Measurements from ENCODE around the gene EIF4A3. TPM values are rescaled to one million over a fixed set of nuclear protein-coding genes. Genes with fewer than 3 reads are reported as not detected.

Gene EIF4A3
- total RNA-seq, 1 donor from 2014 or later = 79.9 TPM

DNA sequence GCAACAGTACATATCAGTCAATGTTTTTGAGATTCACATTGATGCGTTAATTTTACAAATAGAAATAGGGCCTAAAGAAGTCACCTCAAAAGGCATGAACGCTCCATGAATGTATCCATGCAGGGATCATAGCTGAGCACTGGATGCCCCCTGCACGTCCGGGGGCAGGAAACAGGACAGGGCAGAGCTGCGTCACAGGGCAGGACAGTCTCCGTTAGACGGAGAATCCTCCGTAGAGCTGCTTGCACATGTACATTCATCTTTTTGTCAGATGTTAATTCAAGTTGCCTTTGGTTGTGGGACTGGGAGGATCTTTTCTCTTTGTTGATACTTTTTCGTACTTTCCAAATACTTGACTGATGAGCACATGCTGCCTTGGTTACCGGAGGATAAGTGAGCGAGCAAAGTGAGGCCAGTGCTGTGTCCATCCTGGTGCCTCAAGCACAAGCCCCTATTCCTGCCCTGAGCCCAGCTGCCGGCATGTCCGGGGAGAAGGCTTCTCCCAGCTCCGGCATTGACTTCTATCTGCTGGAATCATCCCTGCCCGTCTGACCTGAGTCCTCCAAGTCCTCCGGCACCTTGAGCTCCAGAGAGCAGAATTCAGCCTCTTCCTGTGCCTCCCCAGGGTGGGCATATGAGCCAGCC is 30.5 kb downstream of the EIF4A3 start:
- no peak for DNase-seq (ENCODE audit: low spot score in 2 of 2)
- no peak for FAIRE-seq

DNA sequence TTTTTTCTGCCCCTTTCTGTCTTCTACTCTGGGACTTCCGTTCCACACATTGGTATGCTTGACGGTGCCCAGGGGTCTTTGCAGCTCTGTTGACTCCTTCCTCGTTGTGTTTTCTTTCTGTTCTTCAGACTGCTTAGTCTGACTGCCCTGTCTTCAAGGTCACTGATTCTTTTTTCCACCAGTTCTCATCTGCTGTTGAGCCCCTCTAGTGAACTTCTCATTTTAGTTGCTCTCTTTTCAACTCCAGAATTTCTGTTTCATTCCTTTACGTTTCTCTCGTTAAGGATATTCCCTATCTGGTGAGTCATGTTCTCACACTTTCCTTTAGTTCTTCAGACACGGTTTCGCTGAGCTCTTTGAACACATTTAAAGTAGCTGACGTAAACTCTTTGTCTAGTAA is 31.8 kb downstream of the EIF4A3 start:
- FAIRE-seq (no peak), DNase-seq (ENCODE audit: low spot score in 2 of 2) (no peak)

DNA sequence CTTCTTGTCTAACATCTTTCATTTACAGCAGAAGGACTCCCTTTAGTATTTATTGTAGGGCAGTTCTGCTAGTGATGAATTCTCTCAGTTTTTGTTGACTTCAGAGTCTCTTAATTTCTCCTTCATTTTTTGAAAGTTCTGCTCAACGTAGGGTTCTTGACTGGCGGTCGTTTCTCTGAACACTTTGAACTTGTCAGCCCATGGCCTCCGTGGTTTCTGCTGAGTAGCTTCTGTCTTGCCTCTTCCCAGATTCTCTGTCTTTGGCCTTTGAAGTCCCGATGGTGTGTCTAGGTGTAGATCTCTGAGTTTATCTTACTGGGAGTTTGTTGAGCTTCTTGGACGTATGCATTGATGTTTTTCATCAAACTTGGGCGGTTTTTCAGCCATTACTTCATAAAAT is 32.2 kb downstream of the EIF4A3 start:
- no peak for DNase-seq (ENCODE audit: low spot score in 2 of 2)
- no peak for FAIRE-seq

DNA sequence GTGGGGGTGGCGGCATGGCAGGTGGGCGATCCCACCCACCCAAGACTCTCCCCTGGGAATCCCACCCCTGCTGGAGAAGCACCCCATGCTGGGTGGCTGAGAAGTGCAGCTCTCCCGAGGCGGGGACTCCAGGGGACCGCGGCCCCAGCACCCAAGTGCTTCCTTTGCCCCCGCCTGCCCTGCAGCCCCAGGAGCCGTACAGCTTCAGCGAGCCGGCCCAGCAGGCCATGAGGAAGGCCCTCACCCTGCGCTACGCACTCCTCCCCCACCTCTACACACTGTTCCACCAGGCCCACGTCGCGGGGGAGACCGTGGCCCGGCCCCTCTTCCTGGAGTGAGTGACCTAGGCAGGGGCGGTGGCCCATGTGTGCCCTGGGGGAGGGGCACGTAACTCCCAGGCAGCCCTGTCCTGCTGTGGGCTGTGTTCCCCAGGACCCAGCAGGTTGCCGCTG is 33.9 kb downstream of the EIF4A3 start:
- FAIRE-seq (no peak), DNase-seq (ENCODE audit: low spot score in 2 of 2) (no peak)

DNA sequence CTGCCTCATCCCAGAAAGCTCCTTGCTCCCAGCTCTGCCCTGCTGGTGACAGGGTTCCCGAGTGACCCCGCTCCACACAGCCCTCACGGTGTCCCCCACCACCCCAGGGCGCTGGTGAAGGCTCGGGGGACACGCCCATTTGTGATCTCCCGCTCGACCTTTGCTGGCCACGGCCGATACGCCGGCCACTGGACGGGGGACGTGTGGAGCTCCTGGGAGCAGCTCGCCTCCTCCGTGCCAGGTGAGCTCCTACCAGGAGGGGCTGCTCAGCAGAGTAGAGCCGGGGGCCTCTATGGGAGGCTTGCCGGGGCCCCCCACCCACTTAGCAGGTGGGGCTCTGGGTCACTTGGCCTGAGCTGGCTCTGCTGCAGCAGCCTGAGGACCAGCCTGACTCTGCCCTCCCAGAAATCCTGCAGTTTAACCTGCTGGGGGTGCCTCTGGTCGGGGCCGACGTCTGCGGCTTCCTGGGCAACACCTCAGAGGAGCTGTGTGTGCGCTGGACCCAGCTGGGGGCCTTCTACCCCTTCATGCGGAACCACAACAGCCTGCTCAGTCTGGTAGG is 34.4 kb downstream of the EIF4A3 start:
- no peak for FAIRE-seq

DNA sequence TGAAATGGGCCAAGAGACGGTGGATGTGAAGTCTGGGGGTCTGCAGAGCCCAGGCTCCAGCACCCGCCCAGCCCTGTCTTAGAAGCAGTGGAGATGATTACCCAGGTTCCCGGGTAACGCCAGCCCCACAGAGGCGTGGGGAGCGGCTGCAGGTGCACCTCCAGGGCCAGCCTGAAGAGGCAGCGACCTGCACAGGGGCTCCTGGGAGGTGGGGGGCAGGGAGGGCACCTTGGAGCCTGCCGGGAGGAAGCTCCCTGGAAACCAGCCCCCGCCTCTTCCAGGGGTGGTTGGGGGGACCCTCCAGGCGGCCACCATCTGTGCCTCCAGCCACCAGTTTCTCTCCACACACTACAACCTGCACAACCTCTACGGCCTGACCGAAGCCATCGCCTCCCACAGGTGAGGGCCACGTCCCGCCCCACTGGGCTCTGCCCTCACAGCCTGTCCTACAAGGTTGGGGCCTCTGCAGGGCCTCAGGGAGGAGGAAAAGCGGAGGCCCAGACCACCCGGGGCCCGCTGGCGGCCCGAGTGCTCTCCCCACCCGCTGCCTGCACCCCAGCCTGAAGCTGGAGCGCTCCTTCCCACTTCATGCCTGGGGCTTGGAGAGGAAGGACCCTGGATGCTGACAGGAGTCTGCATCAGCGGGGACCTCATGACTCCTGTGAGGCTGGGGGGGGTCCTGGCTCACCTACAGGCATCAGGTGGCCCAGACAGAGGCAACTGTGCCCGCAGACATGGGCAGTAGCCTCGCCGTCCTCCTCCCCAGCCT is 35.0 kb downstream of the EIF4A3 start:
- FAIRE-seq = no peak
- DNase-seq (ENCODE audit: low spot score in 2 of 2) = no peak

More for the DNA sequence above, 34.4 kb downstream of the EIF4A3 start:
- DNase-seq (ENCODE audit: low spot score in 2 of 2) = no peak

DNA sequence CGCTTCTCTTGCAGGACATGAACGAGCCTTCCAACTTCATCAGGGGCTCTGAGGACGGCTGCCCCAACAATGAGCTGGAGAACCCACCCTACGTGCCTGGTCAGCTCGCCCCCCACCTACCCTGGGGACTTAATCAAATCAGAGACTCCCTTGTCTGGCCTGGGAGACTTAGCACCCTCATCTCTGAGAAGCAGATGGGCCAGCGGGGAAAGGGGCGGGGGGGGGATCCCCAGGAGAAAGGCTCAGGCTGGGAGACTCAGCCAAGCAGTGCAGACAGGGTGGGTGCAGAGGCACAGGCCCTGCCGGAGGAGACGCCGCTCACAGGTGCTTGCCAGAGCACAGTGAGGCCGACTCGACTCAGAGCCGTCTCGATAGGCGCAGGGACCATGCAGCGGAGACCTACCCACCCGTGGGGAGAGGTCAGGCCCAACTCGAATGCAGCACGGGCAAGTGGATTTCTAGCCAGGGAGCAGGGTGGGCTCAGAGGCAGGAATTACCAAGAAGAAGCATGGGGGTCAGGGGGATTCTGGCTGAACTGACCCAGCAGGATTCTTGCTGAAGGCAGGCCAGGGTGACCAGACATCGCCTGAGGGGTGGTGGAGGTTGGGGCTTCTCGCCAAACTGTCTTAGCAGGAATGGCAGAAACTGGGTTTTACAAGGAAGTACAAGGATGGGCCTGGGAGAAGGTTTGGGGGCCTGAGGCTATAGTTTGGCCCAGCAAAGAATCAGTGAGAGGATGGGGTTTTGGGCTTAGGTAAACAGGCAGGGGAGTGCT is 35.8 kb downstream of the EIF4A3 start:
- DNase-seq (ENCODE audit: low spot score in 2 of 2) (no peak), FAIRE-seq (no peak)

DNA sequence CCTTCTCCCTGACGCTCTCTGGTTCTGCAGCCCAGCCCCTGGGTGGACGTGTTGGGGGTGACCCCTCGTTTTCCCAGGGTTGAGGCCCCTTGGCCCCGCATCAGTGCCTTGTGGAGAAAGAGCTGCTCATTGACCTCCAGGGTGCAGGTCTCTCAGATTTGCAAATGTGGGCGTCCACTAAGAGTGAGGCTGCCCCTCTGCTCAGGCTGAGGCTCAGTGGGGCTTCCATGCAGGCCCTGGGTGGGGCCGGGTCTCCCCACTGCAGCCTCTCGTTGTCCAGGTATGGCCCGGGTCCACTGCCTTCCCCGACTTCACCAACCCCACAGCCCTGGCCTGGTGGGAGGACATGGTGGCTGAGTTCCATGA is 36.5 kb downstream of the EIF4A3 start:
- DNase-seq (ENCODE audit: low spot score in 2 of 2) (no peak), FAIRE-seq (no peak)

DNA sequence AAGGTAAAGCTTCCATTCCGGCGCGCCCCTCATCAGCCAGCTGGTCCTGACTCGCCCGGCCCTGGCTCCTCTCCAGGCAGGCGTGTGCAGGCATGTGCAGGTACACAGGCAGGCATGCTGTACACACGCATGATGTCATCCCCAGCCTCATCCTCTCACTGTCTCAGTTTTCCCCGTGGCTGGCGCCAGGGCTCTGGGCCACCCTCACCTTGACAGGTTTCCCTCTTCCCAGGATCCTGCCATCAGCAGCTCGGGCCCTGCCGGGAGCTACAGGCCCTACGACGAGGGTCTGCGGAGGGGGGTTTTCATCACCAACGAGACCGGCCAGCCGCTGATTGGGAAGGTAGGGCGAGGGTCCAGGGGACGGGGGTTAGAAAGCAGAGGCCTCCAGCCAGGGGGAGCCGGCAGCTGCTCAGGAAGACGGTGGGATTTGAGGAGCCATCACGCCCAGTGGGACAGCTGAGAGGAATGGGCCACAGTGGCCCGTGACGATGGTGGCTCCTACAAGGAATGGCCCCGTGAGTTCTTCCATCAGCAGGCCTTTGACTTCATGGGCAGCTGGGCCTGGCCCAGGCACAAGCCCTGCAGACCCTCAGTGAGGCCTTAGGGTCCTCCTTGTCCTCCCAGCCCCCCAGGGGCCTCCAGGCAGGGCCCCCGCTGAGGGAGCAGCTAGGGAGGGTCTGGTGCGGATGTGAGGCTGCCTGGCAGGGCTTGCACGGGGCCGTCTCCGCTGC is 37.0 kb downstream of the EIF4A3 start:
- FAIRE-seq = no peak

DNA sequence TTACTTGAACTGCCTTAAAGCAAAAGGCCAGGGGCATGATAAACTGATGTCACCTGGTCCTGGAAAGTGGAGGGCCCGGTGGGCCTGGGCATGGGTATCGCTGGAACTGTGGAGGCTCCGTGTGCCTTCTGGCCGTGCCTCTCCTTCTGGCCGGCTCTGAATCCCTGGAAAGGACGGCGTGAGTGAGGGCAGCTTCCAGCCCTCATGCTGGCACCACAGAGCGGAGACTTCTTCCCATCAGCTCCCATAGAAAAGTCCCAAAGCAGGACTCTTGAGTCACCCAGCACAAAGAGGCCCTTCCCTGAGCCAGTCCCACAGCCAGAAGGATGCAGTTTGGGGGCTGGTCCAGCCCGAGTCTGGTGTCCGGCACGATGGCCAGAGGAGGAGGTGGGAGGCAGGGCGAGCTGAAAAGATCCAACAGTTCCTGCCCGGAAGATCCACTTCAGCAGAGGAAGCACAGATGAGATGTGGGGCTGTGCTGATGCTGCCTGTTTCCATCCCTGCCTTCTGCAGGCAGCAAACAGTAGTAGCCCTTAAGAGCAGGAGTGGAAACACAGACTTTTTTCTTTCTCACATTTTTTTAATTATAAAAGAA is 37.8 kb downstream of the EIF4A3 start:
- FAIRE-seq = no peak

More for the DNA sequence above, 37.0 kb downstream of the EIF4A3 start:
- no peak for DNase-seq (ENCODE audit: low spot score in 2 of 2)

DNA sequence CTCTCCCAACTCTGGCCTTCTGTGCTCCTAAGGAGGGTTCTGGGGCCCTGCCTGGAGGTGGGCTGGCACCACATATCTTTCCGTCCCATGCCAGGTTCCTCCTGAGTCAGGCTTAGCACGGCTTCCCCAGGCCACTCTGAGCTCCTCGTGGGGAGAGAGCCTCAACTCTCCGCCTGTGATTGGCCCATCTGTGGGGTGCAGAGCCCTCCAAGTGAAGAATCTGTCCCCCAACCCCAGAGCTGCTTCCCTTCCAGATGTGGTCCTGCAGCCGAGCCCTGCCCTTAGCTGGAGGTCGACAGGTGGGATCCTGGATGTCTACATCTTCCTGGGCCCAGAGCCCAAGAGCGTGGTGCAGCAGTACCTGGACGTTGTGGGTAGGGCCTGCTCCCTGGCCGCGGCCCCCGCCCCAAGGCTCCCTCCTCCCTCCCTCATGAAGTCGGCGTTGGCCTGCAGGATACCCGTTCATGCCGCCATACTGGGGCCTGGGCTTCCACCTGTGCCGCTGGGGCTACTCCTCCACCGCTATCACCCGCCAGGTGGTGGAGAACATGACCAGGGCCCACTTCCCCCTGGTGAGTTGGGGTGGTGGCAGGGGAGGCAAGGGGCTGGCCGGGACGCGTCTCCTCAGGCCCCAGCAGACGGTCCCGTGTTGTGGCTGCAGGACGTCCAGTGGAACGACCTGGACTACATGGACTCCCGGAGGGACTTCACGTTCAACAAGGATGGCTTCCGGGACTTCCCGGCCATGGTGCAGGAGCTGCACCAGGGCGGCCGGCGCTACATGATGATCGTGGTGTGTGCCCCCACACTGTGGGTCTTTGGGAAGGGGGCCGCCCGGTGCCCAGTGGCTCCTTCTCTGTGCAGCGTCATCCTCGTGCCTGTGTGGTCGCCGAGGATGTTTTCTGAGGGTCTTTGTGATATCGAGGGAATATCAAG is 38.6 kb downstream of the EIF4A3 start:
- DNase-seq (ENCODE audit: low spot score in 2 of 2) (no peak), FAIRE-seq (no peak)

More for the DNA sequence above, 37.8 kb downstream of the EIF4A3 start:
- no peak for DNase-seq (ENCODE audit: low spot score in 2 of 2)

DNA sequence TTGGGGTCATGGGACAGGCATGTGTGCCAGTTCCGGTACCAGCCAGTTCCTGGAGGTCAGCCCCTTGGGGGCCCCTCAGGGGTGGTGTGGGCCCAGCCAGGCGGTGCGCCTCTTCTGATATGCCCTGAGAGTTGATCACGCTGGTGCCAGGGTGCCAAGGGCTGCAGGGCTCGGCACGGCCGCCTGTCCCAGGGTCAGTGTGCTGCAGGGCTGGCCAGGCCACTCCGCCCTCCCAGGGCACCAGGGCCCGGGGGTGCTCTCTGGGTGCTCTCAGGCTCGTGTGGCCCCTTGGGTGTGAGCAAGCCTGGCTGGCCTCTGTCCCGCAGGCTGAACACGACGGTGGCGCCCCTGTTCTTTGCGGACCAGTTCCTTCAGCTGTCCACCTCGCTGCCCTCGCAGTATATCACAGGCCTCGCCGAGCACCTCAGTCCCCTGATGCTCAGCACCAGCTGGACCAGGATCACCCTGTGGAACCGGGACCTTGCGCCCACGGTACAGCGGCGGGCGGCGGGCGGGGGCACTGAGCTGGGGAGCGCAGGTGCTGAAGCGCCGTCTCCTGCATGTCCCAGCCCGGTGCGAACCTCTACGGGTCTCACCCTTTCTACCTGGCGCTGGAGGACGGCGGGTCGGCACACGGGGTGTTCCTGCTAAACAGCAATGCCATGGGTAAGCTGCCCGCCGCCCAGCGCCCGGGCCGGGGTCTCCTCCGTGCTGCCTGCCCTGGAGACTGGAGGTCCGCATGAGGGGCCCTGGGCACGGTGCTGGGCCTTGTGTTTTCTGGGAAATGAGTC is 39.5 kb downstream of the EIF4A3 start:
- DNase-seq (ENCODE audit: low spot score in 2 of 2) (no peak), FAIRE-seq (no peak)

DNA sequence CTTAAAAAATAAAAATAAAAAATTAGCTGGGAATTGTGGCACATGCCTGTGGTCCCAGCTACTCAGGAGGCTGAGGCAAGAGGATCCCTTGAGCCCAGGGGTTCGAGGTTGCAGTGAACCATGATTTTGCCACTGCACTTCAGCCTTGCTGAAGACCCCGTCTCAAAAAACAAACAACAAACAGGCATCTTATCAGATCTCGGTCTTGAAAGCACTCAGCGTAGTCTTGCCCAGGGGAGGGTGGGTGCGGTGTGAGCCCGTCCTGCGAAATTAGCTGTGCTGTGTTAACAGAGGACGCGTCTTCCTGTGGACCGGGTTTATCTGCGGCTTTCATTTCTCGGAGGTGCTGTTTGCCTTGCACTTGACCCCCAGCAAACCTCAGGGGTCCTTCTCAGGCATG is 40.2 kb downstream of the EIF4A3 start:
- FAIRE-seq = no peak
- no peak for DNase-seq (ENCODE audit: low spot score in 2 of 2)

DNA sequence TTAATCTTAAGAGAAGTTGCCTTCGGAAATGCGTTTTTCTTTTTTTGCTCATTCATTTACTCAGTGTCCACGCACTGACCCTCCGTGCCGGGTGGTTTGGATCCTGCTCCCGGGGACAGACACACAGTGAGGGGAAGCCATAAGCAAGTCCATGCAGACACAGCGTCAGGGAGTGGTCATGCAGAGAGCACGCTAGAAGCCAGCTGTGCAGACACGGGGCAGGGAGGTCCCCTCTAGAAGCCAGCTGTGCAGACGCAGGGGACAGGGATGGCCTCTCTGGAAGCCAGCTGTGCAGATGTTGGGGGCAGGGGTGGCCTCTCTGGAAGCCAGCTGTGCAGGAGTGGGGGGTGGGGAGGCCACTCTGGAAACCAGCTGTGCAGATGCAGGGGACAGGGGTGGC is 40.8 kb downstream of the EIF4A3 start:
- DNase-seq (ENCODE audit: low spot score in 2 of 2) (no peak), FAIRE-seq (no peak)

DNA sequence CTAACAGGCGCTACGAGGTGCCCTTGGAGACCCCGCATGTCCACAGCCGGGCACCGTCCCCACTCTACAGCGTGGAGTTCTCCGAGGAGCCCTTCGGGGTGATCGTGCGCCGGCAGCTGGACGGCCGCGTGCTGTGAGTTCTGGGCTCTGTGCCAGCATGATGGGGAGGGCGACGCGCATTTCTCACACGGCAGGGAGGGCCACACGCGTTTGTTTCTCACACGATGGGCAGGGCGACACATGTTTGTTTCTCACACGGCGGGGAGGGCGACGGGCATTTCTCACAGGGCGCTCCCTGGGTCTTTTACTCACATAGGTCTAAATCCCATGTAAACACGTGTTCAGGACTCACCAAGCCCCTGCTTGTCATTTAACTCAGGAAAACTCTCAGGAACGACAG is 41.2 kb downstream of the EIF4A3 start:
- peak in 1 of 2 donors; percentile 80 for DNase-seq (ENCODE audit: low spot score in 2 of 2)
- FAIRE-seq = no peak

DNA sequence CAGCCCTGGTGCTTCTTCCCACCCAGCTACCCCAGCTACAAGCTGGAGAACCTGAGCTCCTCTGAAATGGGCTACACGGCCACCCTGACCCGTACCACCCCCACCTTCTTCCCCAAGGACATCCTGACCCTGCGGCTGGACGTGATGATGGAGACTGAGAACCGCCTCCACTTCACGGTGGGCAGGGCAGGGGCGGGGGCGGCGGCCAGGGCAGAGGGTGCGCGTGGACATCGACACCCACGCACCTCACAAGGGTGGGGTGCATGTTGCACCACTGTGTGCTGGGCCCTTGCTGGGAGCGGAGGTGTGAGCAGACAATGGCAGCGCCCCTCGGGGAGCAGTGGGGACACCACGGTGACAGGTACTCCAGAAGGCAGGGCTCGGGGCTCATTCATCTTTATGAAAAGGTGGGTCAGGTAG is 42.0 kb downstream of the EIF4A3 start:
- FAIRE-seq (no peak), DNase-seq (ENCODE audit: low spot score in 2 of 2) (no peak)

DNA sequence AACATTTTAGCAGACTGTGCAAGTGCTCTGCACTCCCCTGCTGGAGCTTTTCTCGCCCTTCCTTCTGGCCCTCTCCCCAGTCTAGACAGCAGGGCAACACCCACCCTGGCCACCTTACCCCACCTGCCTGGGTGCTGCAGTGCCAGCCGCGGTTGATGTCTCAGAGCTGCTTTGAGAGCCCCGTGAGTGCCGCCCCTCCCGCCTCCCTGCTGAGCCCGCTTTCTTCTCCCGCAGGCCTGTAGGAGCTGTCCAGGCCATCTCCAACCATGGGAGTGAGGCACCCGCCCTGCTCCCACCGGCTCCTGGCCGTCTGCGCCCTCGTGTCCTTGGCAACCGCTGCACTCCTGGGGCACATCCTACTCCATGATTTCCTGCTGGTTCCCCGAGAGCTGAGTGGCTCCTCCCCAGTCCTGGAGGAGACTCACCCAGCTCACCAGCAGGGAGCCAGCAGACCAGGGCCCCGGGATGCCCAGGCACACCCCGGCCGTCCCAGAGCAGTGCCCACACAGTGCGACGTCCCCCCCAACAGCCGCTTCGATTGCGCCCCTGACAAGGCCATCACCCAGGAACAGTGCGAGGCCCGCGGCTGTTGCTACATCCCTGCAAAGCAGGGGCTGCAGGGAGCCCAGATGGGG is 42.5 kb downstream of the EIF4A3 start:
- FAIRE-seq = no peak
- no peak for DNase-seq (ENCODE audit: low spot score in 2 of 2)
